GM19035 (cell line): Measurements from ENCODE around the gene IGSF22.

ENCODE experiments used
- ATAC-seq: cut with Tn5 transposase; IDR thresholded peaks from one replicate; pipeline ENCODE4 v1.9.1; 2021; ENCODE audit not compliant: unreplicated experiment

IGSF22 gene

DNA sequence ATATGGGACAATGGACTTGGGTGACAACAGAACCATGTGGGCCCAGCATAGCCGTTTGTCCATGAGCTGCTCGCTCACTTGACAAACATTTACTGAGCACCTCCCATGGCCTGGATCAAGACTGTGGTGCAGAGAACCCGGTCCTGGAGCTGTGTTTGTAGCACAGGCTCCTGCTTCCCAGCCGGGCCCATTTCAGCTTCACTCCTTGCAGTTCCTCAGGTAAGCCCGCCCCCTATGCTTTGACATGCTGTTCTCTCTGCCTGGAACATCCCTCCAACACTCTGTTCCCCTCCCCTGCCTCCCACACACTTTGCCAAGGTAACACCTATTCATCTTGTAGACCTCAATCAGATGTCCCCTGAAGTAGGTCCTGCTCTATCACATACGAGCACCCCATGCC is 19.3 kb upstream of the IGSF22 start:
- ATAC-seq = no peak

- ATAC-seq = no peak
Observed at GRCh38 chr11:18743900-18744514, 18.0 kb upstream of the IGSF22 start.

GRCh38 chr11:18743365-18743764 is 17.4 kb upstream of the IGSF22 start:
- ATAC-seq = no peak

DNA sequence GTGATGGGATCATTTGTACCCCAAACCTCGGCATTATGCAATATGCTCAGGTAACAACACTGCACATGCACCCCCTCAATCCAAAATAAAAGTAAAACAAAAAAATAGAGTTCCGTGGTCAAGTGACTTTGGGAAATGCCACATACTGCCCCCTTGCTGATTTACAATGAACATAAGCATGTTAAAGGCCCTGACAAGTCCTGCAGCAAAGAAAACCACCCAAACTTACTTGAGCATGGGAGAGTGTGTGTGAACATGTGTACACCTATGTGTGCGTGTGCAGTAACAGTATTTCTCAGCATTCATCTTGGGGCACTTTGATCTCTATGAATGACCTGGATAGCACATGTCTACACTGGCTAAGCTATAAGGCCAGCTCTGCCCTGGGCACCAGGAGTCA is 15.8 kb upstream of the IGSF22 start:
- no peak for ATAC-seq

DNA sequence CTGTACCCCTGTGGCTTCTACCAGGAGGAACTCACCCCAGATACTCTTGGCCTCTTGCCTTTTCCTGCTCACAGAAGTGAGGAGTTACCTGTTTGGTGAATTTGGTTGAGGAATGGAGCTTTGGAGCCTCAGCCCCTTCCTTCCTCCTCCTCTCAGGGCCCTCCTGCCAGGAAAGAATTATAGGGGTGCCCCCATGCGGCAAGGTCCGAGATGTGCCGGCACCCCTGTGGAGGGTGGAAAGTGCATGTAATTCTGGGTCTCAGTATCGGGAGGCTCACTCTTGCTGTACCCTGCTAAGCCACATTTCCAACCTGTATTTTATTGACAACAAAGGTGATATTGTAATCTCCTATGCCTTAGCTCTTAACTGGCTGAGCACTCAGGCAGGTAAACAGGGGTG is 13.7 kb upstream of the IGSF22 start:
- ATAC-seq = no peak

DNA sequence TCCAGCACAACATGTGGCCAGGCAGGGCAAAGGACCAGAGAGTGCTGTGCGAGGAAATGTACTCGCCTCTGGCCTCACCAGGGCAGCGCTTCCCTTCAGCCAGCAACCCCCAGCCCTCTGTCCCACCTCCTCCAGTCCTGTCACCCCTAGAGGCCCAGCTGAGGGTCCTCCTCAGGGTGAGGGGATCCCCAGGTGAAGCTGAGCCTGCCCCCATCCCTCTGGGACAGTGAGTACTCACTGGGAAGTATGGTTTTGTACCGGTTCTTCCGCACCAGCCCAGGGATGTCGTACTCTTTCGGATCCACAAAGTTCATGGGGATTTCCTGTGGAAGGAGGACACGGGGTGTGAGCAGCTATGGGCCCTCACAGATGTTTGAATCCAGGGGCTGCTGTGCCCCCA is 11.7 kb upstream of the IGSF22 start:
- ATAC-seq = no peak

- no peak for ATAC-seq
Observed at GRCh38 chr11:18736590-18737148, 10.7 kb upstream of the IGSF22 start.

- ATAC-seq = no peak
Observed at GRCh38 chr11:18733202-18733601, 7.2 kb upstream of the IGSF22 start.

DNA sequence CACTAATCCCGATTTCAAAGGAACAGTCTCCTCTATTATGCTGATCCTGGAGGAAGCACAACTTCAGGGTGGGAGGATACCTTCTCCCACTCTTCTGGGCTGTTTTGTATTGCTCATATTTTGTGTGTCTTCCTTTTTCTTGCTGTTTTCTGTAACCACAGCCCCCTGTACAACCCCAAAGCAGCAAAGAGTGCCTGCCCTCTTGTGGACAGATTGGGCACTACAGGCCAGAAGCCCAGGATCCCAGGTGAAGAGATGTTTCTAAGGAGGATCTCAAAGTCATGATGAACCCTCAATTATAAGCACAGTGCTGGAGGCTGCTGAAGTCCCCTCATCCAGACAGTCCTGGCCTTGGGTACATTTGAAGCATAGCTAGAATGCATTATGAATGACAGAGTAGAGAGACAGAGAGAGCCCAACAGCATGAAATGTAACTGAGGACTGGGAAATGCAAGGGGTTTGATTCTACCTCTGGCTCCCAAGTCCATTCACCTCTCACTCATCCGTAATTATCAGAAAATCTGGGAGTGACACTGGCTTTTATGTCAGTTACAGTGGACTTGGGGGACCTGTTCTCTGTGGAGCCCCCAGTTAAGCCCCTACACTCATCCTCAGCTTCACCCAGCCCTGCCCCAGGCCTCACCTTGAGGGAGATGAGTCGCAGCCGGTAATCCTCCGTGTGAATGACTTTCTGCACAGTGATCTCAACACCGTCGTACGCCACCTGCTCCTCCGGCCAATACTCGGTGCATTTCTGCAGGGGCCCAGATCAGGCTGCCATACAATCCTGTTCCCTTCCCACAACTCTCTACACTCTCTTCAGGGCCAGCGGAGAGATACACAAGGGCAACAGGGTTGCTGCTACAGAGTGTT is 6.2 kb upstream of the IGSF22 start:
- no peak for ATAC-seq

DNA sequence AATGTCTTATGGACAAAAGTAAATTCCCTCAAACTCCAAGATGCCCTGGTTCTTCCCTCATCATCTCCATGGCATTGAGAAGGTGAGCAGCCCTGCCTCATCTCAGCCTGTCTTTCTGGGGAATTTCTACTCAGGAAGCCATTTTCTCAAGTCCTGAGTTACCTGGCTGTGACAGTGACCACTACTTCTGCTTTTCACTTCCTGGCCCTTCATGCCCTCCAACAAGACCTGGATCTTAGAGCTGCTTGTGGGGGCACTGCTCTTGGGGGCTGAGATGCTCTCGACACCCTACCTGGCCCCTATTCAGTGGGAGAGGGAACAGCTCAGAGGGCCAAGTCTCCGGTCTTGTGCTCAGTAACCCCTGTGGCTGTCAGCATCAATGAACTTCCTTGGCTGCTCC is 5.5 kb upstream of the IGSF22 start:
- no peak for ATAC-seq

- no peak for ATAC-seq
Observed at GRCh38 chr11:18730020-18730419, 4.0 kb upstream of the IGSF22 start.

- ATAC-seq = no peak
Observed at GRCh38 chr11:18729426-18729825, 3.4 kb upstream of the IGSF22 start.

GRCh38 chr11:18728658-18729057 is 2.7 kb upstream of the IGSF22 start:
- ATAC-seq = no peak

- no peak for ATAC-seq
Observed at GRCh38 chr11:18727479-18728236, 1.7 kb upstream of the IGSF22 start.

GRCh38 chr11:18723991-18724390 is 2.0 kb downstream of the IGSF22 start:
- ATAC-seq = no peak

GRCh38 chr11:18722293-18722637 is 3.7 kb downstream of the IGSF22 start:
- no peak for ATAC-seq

GRCh38 chr11:18721561-18722292 is 4.3 kb downstream of the IGSF22 start:
- ATAC-seq = peak; percentile 73

DNA sequence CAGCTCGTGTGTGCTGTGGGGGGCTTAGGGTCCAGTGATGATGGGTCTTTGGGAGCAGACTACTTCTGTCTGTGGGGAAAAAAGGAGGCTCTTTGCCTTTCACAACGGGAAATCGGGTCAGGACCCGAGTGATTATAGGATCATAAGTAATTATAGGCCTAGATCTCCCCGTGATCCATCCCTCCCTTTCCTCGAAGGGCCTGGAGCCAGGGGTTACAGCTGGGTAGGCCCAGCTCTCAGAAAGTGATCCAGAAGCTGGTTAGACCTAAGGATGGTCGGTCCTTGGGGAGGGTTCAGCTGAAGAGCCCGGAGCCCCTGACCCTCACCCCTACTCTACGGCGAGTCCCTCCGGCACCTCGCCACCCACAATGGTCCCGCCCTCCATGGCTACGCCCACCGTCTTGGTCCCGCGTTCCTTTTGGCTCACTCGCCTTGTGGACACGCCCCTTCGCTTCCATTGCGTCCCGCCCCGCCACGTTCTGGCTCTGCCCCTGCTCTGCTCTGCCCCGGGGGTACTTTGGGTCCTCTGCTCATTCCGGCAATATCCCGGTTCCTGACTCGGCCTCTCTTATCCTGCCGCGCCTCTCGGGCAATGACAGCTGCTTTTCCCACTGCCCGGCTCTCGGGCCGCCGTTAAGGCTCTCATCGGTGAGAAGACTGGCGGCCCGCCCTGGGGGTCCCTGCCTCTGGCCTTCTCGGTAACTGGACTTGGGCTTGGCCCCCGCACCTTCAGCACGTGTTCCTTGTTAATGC is 5.0 kb downstream of the IGSF22 start:
- peak; percentile 85 for ATAC-seq

GRCh38 chr11:18720091-18720807 is 5.7 kb downstream of the IGSF22 start:
- ATAC-seq = no peak

DNA sequence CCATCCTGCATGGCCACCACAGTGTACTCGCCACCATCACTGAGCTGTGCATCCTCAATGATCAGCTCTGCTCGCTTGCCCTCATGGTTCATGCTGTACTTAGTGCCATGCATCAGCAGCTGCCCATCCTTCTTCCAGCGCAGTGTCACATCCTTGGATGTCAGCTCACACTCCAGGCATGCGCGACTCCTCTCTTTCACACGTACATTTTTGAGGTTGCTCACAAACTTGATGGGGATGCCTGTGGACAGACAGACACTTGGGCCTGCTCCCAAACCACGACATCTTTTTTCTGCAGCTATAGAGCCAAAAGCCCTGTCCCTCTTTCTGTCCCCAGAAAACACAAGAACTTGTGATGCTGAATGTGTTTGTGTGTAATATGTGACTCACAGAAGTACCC is 10.5 kb downstream of the IGSF22 start:
- no peak for ATAC-seq
